Measurements from ENCODE around the gene CENPA. TPM values are rescaled to one million over a fixed set of nuclear protein-coding genes. Genes with fewer than 3 reads are reported as not detected.
"Not testable (repeated sequence)": the region's sequence is repeated elsewhere in the genome, so short reads cannot be mapped to it uniquely, and the experiment has no call there.

The CENPA gene
- polyA plus RNA-seq, 2 of the 4 experiments (the other 2 are of a cell fraction): 45.7 to 46.0 TPM

GRCh38 chr2:26814072-26814765 is 28.4 kb downstream of the CENPA start:
- ATAC-seq; H3K4me3 ChIP-seq; POLR2A ChIA-PET; H3K9me3 ChIP-seq; DNase-seq (ENCODE audit: low read depth in 1 of 2, low spot score in 1 of 2); H3K4me1 ChIP-seq; FAIRE-seq; H3K4me2 ChIP-seq; H3K27ac ChIP-seq: not testable (repeated sequence)
- WGBS (ENCODE audit: missing lambda C conversion rate): 90% methylated on average over 41 of the region's 52 CpGs
- CTCF ChIA-PET: interaction anchor here (1.1 to 1.6 kb wide), 5 partner anchors 9 to 208 kb away, joined by 3 to 6 read pairs (median 4); no protein-coding TSS in a partner anchor

GRCh38 chr2:26816893-26817292 is 31.0 kb downstream of the CENPA start:
- peak; percentile 33 to 61; a peak in 3 of 6 replicates for ATAC-seq
- FAIRE-seq: no peak
- Histone ChIP-seq H3K4me1 (no peaks in the 10 kb centered on the region), H3K4me2 (no peak overlapping the region), H3K9me3 (no peaks in the 10 kb centered on the region), H3K27ac (no peak overlapping the region), H3K4me3 (no peak overlapping the region)
- no peak for TF ChIP-seq ZSCAN20 (CRISPR knock-in tag; IDR thresholded peaks at IDR 0.05)
- no peak for TF ChIP-seq FOSB (CRISPR knock-in tag; IDR thresholded peaks at IDR 0.05)
- TF ChIP-seq BCL3 (IDR thresholded peaks at IDR 0.05): no peak
- no peak for TF ChIP-seq RNF2 (IDR thresholded peaks at IDR 0.05; ENCODE audit: borderline replicate concordance, low read depth)
- TF ChIP-seq POLR2AphosphoS2 (conservative IDR thresholded peaks at IDR 0.05; ENCODE audit: low read length): no peak
- TF ChIP-seq RCOR1 (IDR thresholded peaks at IDR 0.05; ENCODE audit: low read depth, low read length): no peak
- no peak for TF ChIP-seq HES2 (IDR thresholded peaks at IDR 0.05)
- no peak for TF ChIP-seq HOXB13 (CRISPR knock-in tag; IDR thresholded peaks at IDR 0.05; ENCODE audit: low read depth)
- no peak for TF ChIP-seq SREBF2 (IDR thresholded peaks at IDR 0.05)
- TF ChIP-seq HOXA7 (CRISPR knock-in tag; IDR thresholded peaks at IDR 0.05): no peak
- TF ChIP-seq PBX3 (IDR thresholded peaks at IDR 0.05): no peak
- TF ChIP-seq BHLHE40 (IDR thresholded peaks at IDR 0.05; ENCODE audit: low read depth, low read length): no peak
- no peak for TF ChIP-seq HOXB5 (CRISPR knock-in tag; IDR thresholded peaks at IDR 0.05)
- no peak for TF ChIP-seq ZFP36 (IDR thresholded peaks at IDR 0.05; ENCODE audit: borderline replicate concordance, partially characterized antibody)
- no peak for TF ChIP-seq JUNB (IDR thresholded peaks at IDR 0.05)
- ChIA-PET POLR2A (no interaction called here), CTCF (interaction anchor here (0.5 to 2.7 kb wide), 8 partner anchors 9 to 199 kb away, joined by 3 to 11 read pairs (median 3); no protein-coding TSS in a partner anchor)
- WGBS (ENCODE audit: missing lambda C conversion rate): 43% methylated on average over 3 of the region's 3 CpGs
- no peak for DNase-seq (ENCODE audit: low read depth in 1 of 2, low spot score in 1 of 2)

GRCh38 chr2:26818255-26818654 is 32.4 kb downstream of the CENPA start:
- ChIA-PET CTCF (interaction anchor here (0.8 to 2.7 kb wide), 3 partner anchors 9 to 28 kb away, joined by 3 to 11 read pairs (median 4); no protein-coding TSS in a partner anchor), POLR2A (no interaction called here)
- 48% methylated on average over 5 of the region's 5 CpGs for WGBS (ENCODE audit: missing lambda C conversion rate)
- Histone ChIP-seq H3K27ac (no peak overlapping the region), H3K4me1 (no peaks in the 10 kb centered on the region), H3K4me3 (no peak overlapping the region), H3K9me3 (no peaks in the 10 kb centered on the region), H3K4me2 (no peak overlapping the region)
- ATAC-seq (peak; percentile 62 to 64; a peak in 5 of 6 replicates), DNase-seq (ENCODE audit: low read depth in 1 of 2, low spot score in 1 of 2) (no peak), FAIRE-seq (no peak)
- TF ChIP-seq MAFK (IDR thresholded peaks at IDR 0.05; ENCODE audit: partially characterized antibody): no peak
- no peak for TF ChIP-seq GATA3 (IDR thresholded peaks at IDR 0.05; ENCODE audit: borderline replicate concordance)
- TF ChIP-seq KDM1A (IDR thresholded peaks at IDR 0.05; ENCODE audit: low read depth): no peak
- no peak for TF ChIP-seq EHMT2 (IDR thresholded peaks at IDR 0.05; ENCODE audit: low read depth)
- no peak for TF ChIP-seq EP300 (IDR thresholded peaks at IDR 0.05)
- no peak for TF ChIP-seq CEBPB (IDR thresholded peaks at IDR 0.05)
- TF ChIP-seq NPAS2 (CRISPR knock-in tag; IDR thresholded peaks at IDR 0.05; ENCODE audit: borderline replicate concordance): no peak
- TF ChIP-seq RAD21 (conservative IDR thresholded peaks at IDR 0.05 in 1 of 2, IDR thresholded peaks at IDR 0.05 in 1 of 2): no peak

Measured in A549 (cell line).